B cell (primary cell): ENCODE measurements around the gene APCDD1L.

Source experiments
- EZH2 ChIP-seq: IDR thresholded peaks from 2 replicates; pipeline ENCODE4 v1.6.1; 2012; ENCODE audit warnings: borderline replicate concordance, low read depth, mild to moderate bottlenecking, moderate library complexity, low read length; ENCODE audit not compliant: insufficient read depth, poor library complexity, severe bottlenecking
- TF ChIP-seq, protein P1 (sequence below): fragments of 200-600 bp; IDR thresholded peaks from one replicate; pipeline ENCODE4 v1.8.0; 2022; ENCODE audit warnings: antibody characterized with exemption, mild to moderate bottlenecking

DNA sequence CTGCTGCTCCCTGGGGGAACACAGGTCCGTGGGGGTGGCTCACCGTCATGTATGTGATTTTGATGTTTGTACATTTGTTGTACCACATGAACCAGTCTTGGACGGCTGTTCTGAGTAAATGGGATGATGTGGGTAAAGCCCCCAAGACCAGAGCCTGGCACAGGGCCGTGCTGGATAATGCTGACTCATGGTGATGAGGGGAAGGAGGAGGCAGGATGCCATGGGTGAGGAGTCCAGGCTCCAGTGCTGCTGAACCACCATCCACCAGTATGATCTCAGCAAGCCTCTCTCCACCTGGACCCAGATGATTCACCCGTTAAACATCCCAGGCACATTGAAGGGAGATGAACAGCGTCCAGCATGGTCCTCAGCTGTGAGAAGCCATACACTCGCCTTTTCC is 9.6 kb upstream of the APCDD1L start:
- TF ChIP-seq, protein P1, sequence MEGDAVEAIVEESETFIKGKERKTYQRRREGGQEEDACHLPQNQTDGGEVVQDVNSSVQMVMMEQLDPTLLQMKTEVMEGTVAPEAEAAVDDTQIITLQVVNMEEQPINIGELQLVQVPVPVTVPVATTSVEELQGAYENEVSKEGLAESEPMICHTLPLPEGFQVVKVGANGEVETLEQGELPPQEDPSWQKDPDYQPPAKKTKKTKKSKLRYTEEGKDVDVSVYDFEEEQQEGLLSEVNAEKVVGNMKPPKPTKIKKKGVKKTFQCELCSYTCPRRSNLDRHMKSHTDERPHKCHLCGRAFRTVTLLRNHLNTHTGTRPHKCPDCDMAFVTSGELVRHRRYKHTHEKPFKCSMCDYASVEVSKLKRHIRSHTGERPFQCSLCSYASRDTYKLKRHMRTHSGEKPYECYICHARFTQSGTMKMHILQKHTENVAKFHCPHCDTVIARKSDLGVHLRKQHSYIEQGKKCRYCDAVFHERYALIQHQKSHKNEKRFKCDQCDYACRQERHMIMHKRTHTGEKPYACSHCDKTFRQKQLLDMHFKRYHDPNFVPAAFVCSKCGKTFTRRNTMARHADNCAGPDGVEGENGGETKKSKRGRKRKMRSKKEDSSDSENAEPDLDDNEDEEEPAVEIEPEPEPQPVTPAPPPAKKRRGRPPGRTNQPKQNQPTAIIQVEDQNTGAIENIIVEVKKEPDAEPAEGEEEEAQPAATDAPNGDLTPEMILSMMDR, result no peak
- TF ChIP-seq EZH2, result no peak
